Sigmoid colon (tissue), 7 donors: ENCODE results near the gene MTCL1. TPM values are rescaled to one million over a fixed set of nuclear protein-coding genes. Genes with fewer than 3 reads are reported as not detected.

Source experiments
- DNase-seq: peaks from one replicate; pipeline ENCODE4 v3.0.0-alpha.2; 2019
- H3K27ac ChIP-seq, 4 donors: fragments of 200-600 bp; sonication (generic); one replicate each; pipeline ENCODE4 v1.5.1; 2016 to 2019; ENCODE audit warnings: mild to moderate bottlenecking in 1 of 4
- H3K27me3 ChIP-seq, 3 donors: fragments of 200-600 bp; sonication (generic); one replicate each; pipeline ENCODE4 v1.5.1; 2019; ENCODE audit warnings: mild to moderate bottlenecking in 1 of 3
- H3K36me3 ChIP-seq, 4 donors: fragments of 200-600 bp; sonication (generic); one replicate each; pipeline ENCODE4 v1.5.1; 2016 to 2019
- H3K4me1 ChIP-seq, 4 donors: fragments of 200-600 bp; sonication (generic); one replicate each; pipeline ENCODE4 v1.5.1; 2017 to 2019
- H3K4me3 ChIP-seq, 4 donors: fragments of 200-600 bp; sonication (generic); one replicate each; pipeline ENCODE4 v1.5.1; 2017 to 2019; ENCODE audit warnings: mild to moderate bottlenecking in 2 of 4, moderate library complexity in 1 of 4
- H3K9me3 ChIP-seq, 4 donors: fragments of 200-600 bp in 3 of 4; sonication (generic) in 3 of 4; one replicate each; pipeline versions ENCODE4 v1.5.1 to v1.6.1; 2013 to 2019
- CTCF ChIP-seq, 4 experiments: fragments of 450-650 bp in 3 of 4; fragments of 200-600 bp in 1 of 4; IDR thresholded peaks; one replicate each; pipeline ENCODE4 v1.5.1; 2016 to 2019; ENCODE audit warnings: antibody characterized with exemption in 4 of 4, mild to moderate bottlenecking in 3 of 4, moderate library complexity in 2 of 4
- EP300 ChIP-seq, 4 donors: sonication (generic); formaldehyde crosslinking; IDR thresholded peaks; one replicate each; pipeline ENCODE4 v1.6.1; 2017; ENCODE audit warnings: antibody characterized with exemption in 4 of 4
- POLR2A ChIP-seq, 2 donors: fragments of 450-650 bp; IDR thresholded peaks; one replicate each; pipeline ENCODE4 v1.6.1; 2016; ENCODE audit warnings: antibody characterized with exemption in 2 of 2, mild to moderate bottlenecking in 2 of 2, moderate library complexity in 2 of 2
- POLR2AphosphoS5 ChIP-seq, 4 donors: sonication (generic); formaldehyde crosslinking; IDR thresholded peaks; one replicate each; pipeline ENCODE4 v1.6.1; 2017; ENCODE audit warnings: antibody characterized with exemption in 4 of 4
- WGBS, 2 donors: extraction: QIAGEN DNeasy Blood & Tissue Kit; methylation state at CpG; one replicate each; pipeline ENCODE4 v1.1.7; 2013; 5-methylcytosine and 5-hydroxymethylcytosine counted together
- intact Hi-C: fragments of 100-400 bp; cut with DNase I; formaldehyde crosslinking; loops from one replicate; pipeline ENCODE4 v1.15.1; 2023
- polyA plus RNA-seq, 3 donors: library from polyadenylated mRNA; stranded (reverse); fragments of 200-250 nt; gene quantifications; one replicate each; pipeline ENCODE4 v1.2.3, GENCODE V29; 2013
- total RNA-seq, 4 donors: library from RNA; depleted of rRNA; stranded (reverse); fragments of >200 nt; gene quantifications; one replicate each; pipeline ENCODE4 v1.1.0, GENCODE V29; 2016
- donor health status: healthy with polysubstance abuse.
- donor health status: Bipolar disorder and iron deficiency.
- donor health status: healthy.

The MTCL1 gene
- total and polyA plus RNA-seq, 7 donors, result 0.69 to 133 (median 58.5) TPM

- Histone ChIP-seq H3K4me1 (peaks cover 0 to 91% (median 75%) of the 10 kb centered on the region in 4 donors), H3K27me3 (no peaks in the 10 kb centered on the region), H3K4me3 (peak overlapping the region in 1 of 4 donors; percentile 2), H3K27ac (peak overlapping the region; percentile 77 to 85 (median 83)), H3K36me3 (peaks cover 0 to 5% (median 0%) of the 10 kb centered on the region in 4 donors), H3K9me3 (no peaks in the 10 kb centered on the region)
- 75 to 91% methylated on average over 8 of the region's 8 CpGs for WGBS, 2 donors
- peak; percentile 73 to 94 (median 90) for TF ChIP-seq EP300 (IDR thresholded peaks at IDR 0.05)
- no peak for TF ChIP-seq CTCF (IDR thresholded peaks at IDR 0.05)
- TF ChIP-seq POLR2AphosphoS5 (IDR thresholded peaks at IDR 0.05), result peak; percentile 97 to 99 (median 98)
- DNase-seq, result peak; percentile 92
- intact Hi-C loops, result loop anchor here (1.0 to 5.0 kb wide), 2 partner anchors 44 to 226 kb away; no protein-coding TSS in a partner anchor
Observed at GRCh38 chr18:8750954-8751415, 45.6 kb downstream of the MTCL1 start.

GRCh38 chr18:8751692-8752091 is 46.3 kb downstream of the MTCL1 start:
- WGBS, 2 donors, result 82 to 85% methylated on average over 9 of the region's 9 CpGs
- intact Hi-C loops, result loop anchor here (1.0 to 5.0 kb wide), 2 partner anchors 44 to 226 kb away; no protein-coding TSS in a partner anchor
- DNase-seq, result no peak
- no peaks in the 10 kb centered on the region for H3K27me3 ChIP-seq
- no peak for TF ChIP-seq EP300 (IDR thresholded peaks at IDR 0.05)
- no peak for TF ChIP-seq CTCF (IDR thresholded peaks at IDR 0.05)
- no peaks in the 10 kb centered on the region for H3K9me3 ChIP-seq
- peak overlapping the region; percentile 77 to 85 (median 83) for H3K27ac ChIP-seq
- H3K4me1 ChIP-seq, result peaks cover 0 to 88% (median 71%) of the 10 kb centered on the region in 4 donors
- H3K36me3 ChIP-seq, result peaks cover 0 to 5% (median 0%) of the 10 kb centered on the region in 4 donors
- peak overlapping the region in 1 of 4 donors; percentile 2 for H3K4me3 ChIP-seq

GRCh38 chr18:8752329-8752728 is 47.0 kb downstream of the MTCL1 start:
- H3K27ac ChIP-seq, result peak overlapping the region; percentile 77 to 85 (median 83)
- intact Hi-C loops, result loop anchor here (5.0 kb wide), 1 partner anchor 225 kb away; no protein-coding TSS in a partner anchor

GRCh38 chr18:8754995-8755960 is 49.9 kb downstream of the MTCL1 start:
- no peak for DNase-seq
- Histone ChIP-seq H3K27me3 (no peaks in the 10 kb centered on the region), H3K36me3 (peaks cover 0 to 5% (median 0%) of the 10 kb centered on the region in 4 donors), H3K27ac (peak overlapping the region in 3 of 4 donors; percentile 33 to 85 (median 43)), H3K9me3 (no peaks in the 10 kb centered on the region), H3K4me3 (no peak overlapping the region), H3K4me1 (peaks cover 0 to 86% (median 68%) of the 10 kb centered on the region in 4 donors)
- no peak for TF ChIP-seq POLR2A (IDR thresholded peaks at IDR 0.05)
- no peak for TF ChIP-seq CTCF (IDR thresholded peaks at IDR 0.05)
- TF ChIP-seq EP300 (IDR thresholded peaks at IDR 0.05), result no peak
- TF ChIP-seq POLR2AphosphoS5 (IDR thresholded peaks at IDR 0.05), result no peak
- 80 to 81% methylated on average over 20 of the region's 20 CpGs for WGBS, 2 donors
- intact Hi-C loops, result loop anchor here (5.0 kb wide), 1 partner anchor 222 kb away; no protein-coding TSS in a partner anchor

More at GRCh38 chr18:8752329-8752728, 47.0 kb downstream of the MTCL1 start:
- 15 to 41% methylated on average over 1 of the region's 1 CpG for WGBS, 2 donors
- Histone ChIP-seq H3K27me3 (no peaks in the 10 kb centered on the region), H3K36me3 (peaks cover 0 to 5% (median 0%) of the 10 kb centered on the region in 4 donors), H3K4me3 (no peak overlapping the region), H3K4me1 (peaks cover 0 to 88% (median 71%) of the 10 kb centered on the region in 4 donors), H3K9me3 (no peaks in the 10 kb centered on the region)
- TF ChIP-seq CTCF (IDR thresholded peaks at IDR 0.05) (no peak), POLR2A (IDR thresholded peaks at IDR 0.05) (no peak), EP300 (IDR thresholded peaks at IDR 0.05) (no peak), POLR2AphosphoS5 (IDR thresholded peaks at IDR 0.05) (no peak)
- no peak for DNase-seq
